Trophoblast cell (in vitro differentiated cells and primary cell): ENCODE data around the gene FRMPD1.
"Not testable (repeated sequence)": the region's sequence is repeated elsewhere in the genome, so short reads cannot be mapped to it uniquely, and the experiment has no call there.

ENCODE experiments used
- DNase-seq, 2 donors: peaks; one replicate each; pipeline ENCODE4 v3.0.0-alpha.2; 2016
- H2AFZ ChIP-seq: 2 replicates; pipeline ENCODE4 v1.6.1; 2013; ENCODE audit warnings: low read length, moderate library complexity, mild to moderate bottlenecking; ENCODE audit not compliant: insufficient read depth, poor library complexity
- H2AK5ac ChIP-seq: 2 replicates; pipeline ENCODE4 v1.6.1; 2013; ENCODE audit warnings: mild to moderate bottlenecking, low read length
- H2BK120ac ChIP-seq: 2 replicates; pipeline ENCODE4 v1.6.1; 2013; ENCODE audit warnings: low read length, mild to moderate bottlenecking, moderate library complexity; ENCODE audit not compliant: insufficient read depth, poor library complexity
- H2BK12ac ChIP-seq: 2 replicates; pipeline ENCODE4 v1.6.1; 2013; ENCODE audit warnings: mild to moderate bottlenecking, low read length, moderate library complexity
- H2BK5ac ChIP-seq: 2 replicates; pipeline ENCODE4 v1.6.1; 2013; ENCODE audit warnings: low read length, low read depth, moderate library complexity, mild to moderate bottlenecking; ENCODE audit not compliant: poor library complexity
- H3K14ac ChIP-seq: 2 replicates; pipeline ENCODE4 v1.6.1; 2013; ENCODE audit warnings: mild to moderate bottlenecking, low read length
- H3K18ac ChIP-seq: 2 replicates; pipeline ENCODE4 v1.6.1; 2013; ENCODE audit warnings: mild to moderate bottlenecking, low read length
- H3K23ac ChIP-seq: 2 replicates; pipeline ENCODE4 v1.6.1; 2013; ENCODE audit warnings: low read length
- H3K27ac ChIP-seq: 2 replicates; pipeline ENCODE4 v1.5.1; 2013; ENCODE audit warnings: low read depth, mild to moderate bottlenecking, inconsistent platforms, low read length, moderate library complexity
- H3K27me3 ChIP-seq: 2 replicates; pipeline ENCODE4 v1.6.1; 2013; ENCODE audit warnings: inconsistent platforms, mild to moderate bottlenecking, low read length, moderate library complexity; ENCODE audit not compliant: insufficient read depth
- H3K36me3 ChIP-seq, 2 experiments: 1 replicate in 1 of 2; 2 replicates in 1 of 2; pipeline ENCODE4 v1.6.1; 2013; ENCODE audit warnings: low read length in 2 of 2, mild to moderate bottlenecking in 2 of 2, moderate library complexity in 1 of 2; ENCODE audit not compliant: insufficient read depth in 2 of 2, control insufficient read depth in 1 of 2
- H3K4ac ChIP-seq: 2 replicates; pipeline ENCODE4 v1.6.1; 2013; ENCODE audit warnings: low read depth, mild to moderate bottlenecking, low read length, moderate library complexity
- H3K4me1 ChIP-seq, 2 experiments: 1 replicate in 1 of 2; 2 replicates in 1 of 2; pipeline ENCODE4 v1.6.1; 2013; ENCODE audit warnings: low read length in 2 of 2, mild to moderate bottlenecking in 2 of 2, moderate library complexity in 1 of 2; ENCODE audit not compliant: insufficient read depth in 2 of 2, control insufficient read depth in 1 of 2
- H3K4me2 ChIP-seq: 2 replicates; pipeline ENCODE4 v1.6.1; 2013; ENCODE audit warnings: inconsistent platforms, mild to moderate bottlenecking, low read length, moderate library complexity
- H3K4me3 ChIP-seq: 2 replicates; pipeline ENCODE4 v1.5.1; 2013; ENCODE audit warnings: mild to moderate bottlenecking, low read depth, low read length, inconsistent platforms
- H3K79me1 ChIP-seq: one replicate; pipeline ENCODE4 v1.6.1; 2013; ENCODE audit warnings: low read length
- H3K79me2 ChIP-seq: 2 replicates; pipeline ENCODE4 v1.6.1; 2013; ENCODE audit warnings: low read length, mild to moderate bottlenecking; ENCODE audit not compliant: control insufficient read depth, insufficient read depth, poor library complexity
- H3K9ac ChIP-seq: 2 replicates; pipeline ENCODE4 v1.6.1; 2013; ENCODE audit warnings: mild to moderate bottlenecking, low read length
- H3K9me3 ChIP-seq: 2 replicates; pipeline ENCODE4 v1.6.1; 2013; ENCODE audit warnings: low read depth, mild to moderate bottlenecking, control low read depth, inconsistent platforms, low read length; ENCODE audit not compliant: insufficient read depth
- H4K12ac ChIP-seq: 2 replicates; pipeline ENCODE4 v1.6.1; 2013; ENCODE audit warnings: low read depth, mild to moderate bottlenecking, low read length, moderate library complexity
- H4K8ac ChIP-seq: 2 replicates; pipeline ENCODE4 v1.6.1; 2013; ENCODE audit warnings: low read depth, mild to moderate bottlenecking, low read length, moderate library complexity
- H4K91ac ChIP-seq: one replicate; pipeline ENCODE4 v1.6.1; 2013; ENCODE audit warnings: low read depth, mild to moderate bottlenecking, low read length, moderate library complexity
- WGBS: extraction: QIAGEN DNeasy Blood & Tissue Kit; methylation state at CpG from one replicate; pipeline ENCODE4 v1.1.7; 2013; ENCODE audit warnings: missing lambda C conversion rate; ENCODE audit not compliant: insufficient read length, insufficient coverage; ENCODE audit errors: extremely low coverage; 5-methylcytosine and 5-hydroxymethylcytosine counted together

The FRMPD1 gene

GRCh38 chr9:37765263-37765662 lies 114.5 kb downstream of the FRMPD1 start:
- H2AK5ac ChIP-seq, DNase-seq, H3K79me1 ChIP-seq, H2BK120ac ChIP-seq, H4K12ac ChIP-seq, H2BK12ac ChIP-seq, H3K36me3 ChIP-seq, H3K4me2 ChIP-seq, H3K27me3 ChIP-seq, H3K23ac ChIP-seq, H4K91ac ChIP-seq, H3K9ac ChIP-seq, H3K4me3 ChIP-seq, H3K79me2 ChIP-seq, H3K14ac ChIP-seq, H2AFZ ChIP-seq, H3K4ac ChIP-seq, H3K18ac ChIP-seq, H3K27ac ChIP-seq, H3K4me1 ChIP-seq, H4K8ac ChIP-seq, H2BK5ac ChIP-seq, H3K9me3 ChIP-seq: not testable (repeated sequence)
- no CpG with 5 or more reads among the region's 6 CpGs for WGBS

GRCh38 chr9:37769306-37769705 lies 118.6 kb downstream of the FRMPD1 start:
- no peaks in the 10 kb centered on the region for H3K4me1 ChIP-seq

GRCh38 chr9:37769995-37770394 lies 119.2 kb downstream of the FRMPD1 start:
- Histone ChIP-seq H2BK12ac (no peak overlapping the region), H3K14ac (no peak overlapping the region), H3K36me3 (peaks cover 9 to 16% of the 10 kb centered on the region in 2 experiments), H4K91ac (no peak overlapping the region), H2AFZ (no peak overlapping the region), H4K12ac (no peak overlapping the region), H3K4ac (no peak overlapping the region), H3K4me2 (no peak overlapping the region), H2AK5ac (no peak overlapping the region), H2BK120ac (no peak overlapping the region), H3K23ac (no peak overlapping the region), H3K27me3 (no peaks in the 10 kb centered on the region), H3K9ac (no peak overlapping the region), H3K18ac (no peak overlapping the region), H2BK5ac (no peak overlapping the region), H3K79me2 (no peaks in the 10 kb centered on the region), H3K27ac (no peak overlapping the region), H3K9me3 (no peaks in the 10 kb centered on the region), H4K8ac (no peak overlapping the region), H3K4me3 (no peak overlapping the region), H3K79me1 (no peaks in the 10 kb centered on the region), H3K4me1 (no peaks in the 10 kb centered on the region)
- no CpG with 5 or more reads among the region's 3 CpGs for WGBS
- no peak for DNase-seq

More at GRCh38 chr9:37769306-37769705, 118.6 kb downstream of the FRMPD1 start:
- Histone ChIP-seq H3K27me3 (no peaks in the 10 kb centered on the region), H3K79me2 (no peaks in the 10 kb centered on the region), H2AFZ (no peak overlapping the region), H2BK5ac (no peak overlapping the region), H3K27ac (no peak overlapping the region), H2BK12ac (no peak overlapping the region), H4K8ac (no peak overlapping the region), H3K18ac (no peak overlapping the region), H3K9me3 (no peaks in the 10 kb centered on the region), H3K4me2 (no peak overlapping the region), H4K12ac (no peak overlapping the region), H4K91ac (no peak overlapping the region), H3K14ac (no peak overlapping the region), H3K9ac (no peak overlapping the region), H2AK5ac (no peak overlapping the region), H3K4me3 (no peak overlapping the region), H2BK120ac (no peak overlapping the region), H3K79me1 (no peaks in the 10 kb centered on the region), H3K4ac (no peak overlapping the region), H3K23ac (no peak overlapping the region), H3K36me3 (peaks cover 9 to 16% of the 10 kb centered on the region in 2 experiments)
- DNase-seq = no peak
- WGBS = no CpG with 5 or more reads among the region's 5 CpGs

GRCh38 chr9:37775216-37775919 lies 124.6 kb downstream of the FRMPD1 start:
- H3K9ac ChIP-seq = no peak overlapping the region
- no peak overlapping the region for H4K8ac ChIP-seq
- H3K27me3 ChIP-seq = no peaks in the 10 kb centered on the region
- H4K12ac ChIP-seq = no peak overlapping the region
- H3K79me2 ChIP-seq = no peaks in the 10 kb centered on the region
- H3K18ac ChIP-seq = no peak overlapping the region
- no peak overlapping the region for H4K91ac ChIP-seq
- no peak overlapping the region for H3K23ac ChIP-seq
- no peak overlapping the region for H2BK120ac ChIP-seq
- no peak overlapping the region for H3K4ac ChIP-seq
- no peak overlapping the region for H2BK5ac ChIP-seq
- H3K9me3 ChIP-seq = no peaks in the 10 kb centered on the region
- no peak overlapping the region for H2BK12ac ChIP-seq
- no peak overlapping the region for H3K27ac ChIP-seq
- H3K4me2 ChIP-seq = no peak overlapping the region
- peak in 1 of 2 donors; percentile 15 for DNase-seq
- no peaks in the 10 kb centered on the region for H3K79me1 ChIP-seq
- H3K4me3 ChIP-seq = no peak overlapping the region
- peaks cover 20 to 40% of the 10 kb centered on the region in 2 experiments for H3K36me3 ChIP-seq
- no peak overlapping the region for H2AK5ac ChIP-seq
- no peak overlapping the region for H2AFZ ChIP-seq
- no peak overlapping the region for H3K14ac ChIP-seq
- no CpG with 5 or more reads among the region's 1 CpG for WGBS
- H3K4me1 ChIP-seq = no peaks in the 10 kb centered on the region
